ENCODE results near the gene TIGD3. TPM values are rescaled to one million over a fixed set of nuclear protein-coding genes. Genes with fewer than 3 reads are reported as not detected.

Gene TIGD3, protein sequence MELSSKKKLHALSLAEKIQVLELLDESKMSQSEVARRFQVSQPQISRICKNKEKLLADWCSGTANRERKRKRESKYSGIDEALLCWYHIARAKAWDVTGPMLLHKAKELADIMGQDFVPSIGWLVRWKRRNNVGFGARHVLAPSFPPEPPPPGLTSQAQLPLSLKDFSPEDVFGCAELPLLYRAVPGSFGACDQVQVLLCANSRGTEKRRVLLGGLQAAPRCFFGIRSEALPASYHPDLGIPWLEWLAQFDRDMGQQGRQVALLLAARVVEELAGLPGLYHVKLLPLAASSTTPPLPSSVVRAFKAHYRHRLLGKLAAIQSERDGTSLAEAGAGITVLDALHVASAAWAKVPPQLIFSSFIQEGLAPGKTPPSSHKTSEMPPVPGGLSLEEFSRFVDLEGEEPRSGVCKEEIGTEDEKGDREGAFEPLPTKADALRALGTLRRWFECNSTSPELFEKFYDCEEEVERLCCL
- under 1 TPM; 0.55 to 0.90 (median 0.86) TPM for polyA plus RNA-seq (ENCODE audit: insufficient read length in 4 of 4)

- DNase-seq (ENCODE audit: low read depth in 4 of 4, low spot score in 2 of 4): peak; percentile 87 to 97 (median 93)
Observed at GRCh38 chr11:65354265-65355012, at the start of gene TIGD3. Gene TIGD3 (plus strand): TSS chr11:65354751. CDS start chr11:65355809, 1,058 bp downstream.

- DNase-seq (ENCODE audit: low read depth in 4 of 4, low spot score in 2 of 4): no peak
Observed at GRCh38 chr11:65305501-65306268, 48.9 kb upstream of the TIGD3 start.

DNA sequence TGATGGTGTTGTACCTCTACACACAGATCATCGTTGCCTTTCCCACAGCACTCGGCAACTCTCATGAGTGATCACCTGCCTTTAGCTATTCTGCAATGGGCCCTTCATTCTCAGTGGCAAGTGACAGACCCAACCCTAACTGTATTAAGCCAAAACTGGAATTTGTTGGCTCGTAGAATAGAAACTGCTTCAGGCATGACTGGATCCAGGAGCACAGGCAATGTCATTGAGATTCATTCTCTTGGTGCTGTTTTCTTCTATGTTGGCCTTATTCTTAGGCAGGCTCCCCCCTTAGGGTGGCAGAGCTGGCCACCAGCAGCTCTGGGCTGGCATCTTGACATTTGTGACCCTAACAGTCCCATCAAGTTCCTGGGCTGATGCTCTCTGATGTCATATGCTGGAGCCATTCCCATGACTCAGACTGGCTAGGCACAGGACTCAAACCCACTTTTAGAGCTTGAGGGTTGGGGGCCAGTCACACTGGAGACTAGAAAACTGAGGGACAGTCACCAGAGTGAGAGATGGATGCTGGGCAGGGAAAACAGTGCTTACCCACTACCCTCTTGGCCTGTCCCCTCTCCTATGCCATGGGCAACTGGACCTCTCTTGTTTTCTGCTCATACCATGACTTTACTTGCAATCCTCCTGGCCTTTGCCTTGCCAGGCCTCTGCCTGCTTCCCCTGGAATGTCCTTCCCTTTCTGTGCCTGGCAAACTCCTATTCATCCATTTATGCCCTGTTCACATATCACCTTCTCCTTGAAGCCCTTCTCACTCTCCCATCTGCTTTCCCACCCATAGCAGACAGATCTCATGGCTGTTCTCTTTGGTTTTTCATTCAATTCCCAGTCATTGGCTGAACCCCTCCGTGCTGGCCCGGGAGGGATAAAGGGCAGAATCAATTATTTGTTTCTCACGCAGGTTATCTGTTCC lies 47.0 kb upstream of the TIGD3 start:
- no peak for DNase-seq (ENCODE audit: low read depth in 4 of 4, low spot score in 2 of 4)

- DNase-seq (ENCODE audit: low read depth in 4 of 4, low spot score in 2 of 4): no peak
Observed at GRCh38 chr11:65308281-65308891, 46.2 kb upstream of the TIGD3 start.

- no peak for DNase-seq (ENCODE audit: low read depth in 4 of 4, low spot score in 2 of 4)
Observed at GRCh38 chr11:65309006-65309405, 45.5 kb upstream of the TIGD3 start.

DNA sequence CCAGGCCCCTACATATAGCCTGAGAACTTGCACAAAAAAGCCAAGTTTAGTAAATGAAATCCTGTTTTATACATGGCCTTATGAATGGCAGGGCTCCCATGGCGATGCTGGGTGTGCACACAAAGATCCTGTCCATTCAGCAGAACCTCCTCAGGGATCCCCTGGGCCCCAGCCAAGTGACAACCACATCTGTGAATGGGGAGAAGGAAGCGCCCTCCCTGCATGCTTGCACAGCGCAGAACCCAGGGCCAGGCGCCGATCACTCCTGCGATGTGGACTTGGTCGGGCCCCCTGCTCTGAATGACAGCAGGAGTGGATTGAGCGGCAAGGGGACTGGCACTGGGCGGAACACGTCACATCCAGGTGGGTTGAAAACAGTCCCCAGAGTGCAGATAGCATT lies 44.3 kb upstream of the TIGD3 start:
- no peak for DNase-seq (ENCODE audit: low read depth in 4 of 4, low spot score in 2 of 4)

- no peak for DNase-seq (ENCODE audit: low read depth in 4 of 4, low spot score in 2 of 4)
Observed at GRCh38 chr11:65310736-65311135, 43.8 kb upstream of the TIGD3 start.

GRCh38 chr11:65311170-65311678 lies 43.3 kb upstream of the TIGD3 start:
- no peak for DNase-seq (ENCODE audit: low read depth in 4 of 4, low spot score in 2 of 4)

GRCh38 chr11:65314501-65315203 lies 39.9 kb upstream of the TIGD3 start, which contains the start of gene CDC42EP2:
Gene CDC42EP2 (plus strand): TSS chr11:65314866. CDS start chr11:65320899, 6,033 bp downstream.
- DNase-seq (ENCODE audit: low read depth in 4 of 4, low spot score in 2 of 4): peak in 1 of 4 donors; percentile 77

DNA sequence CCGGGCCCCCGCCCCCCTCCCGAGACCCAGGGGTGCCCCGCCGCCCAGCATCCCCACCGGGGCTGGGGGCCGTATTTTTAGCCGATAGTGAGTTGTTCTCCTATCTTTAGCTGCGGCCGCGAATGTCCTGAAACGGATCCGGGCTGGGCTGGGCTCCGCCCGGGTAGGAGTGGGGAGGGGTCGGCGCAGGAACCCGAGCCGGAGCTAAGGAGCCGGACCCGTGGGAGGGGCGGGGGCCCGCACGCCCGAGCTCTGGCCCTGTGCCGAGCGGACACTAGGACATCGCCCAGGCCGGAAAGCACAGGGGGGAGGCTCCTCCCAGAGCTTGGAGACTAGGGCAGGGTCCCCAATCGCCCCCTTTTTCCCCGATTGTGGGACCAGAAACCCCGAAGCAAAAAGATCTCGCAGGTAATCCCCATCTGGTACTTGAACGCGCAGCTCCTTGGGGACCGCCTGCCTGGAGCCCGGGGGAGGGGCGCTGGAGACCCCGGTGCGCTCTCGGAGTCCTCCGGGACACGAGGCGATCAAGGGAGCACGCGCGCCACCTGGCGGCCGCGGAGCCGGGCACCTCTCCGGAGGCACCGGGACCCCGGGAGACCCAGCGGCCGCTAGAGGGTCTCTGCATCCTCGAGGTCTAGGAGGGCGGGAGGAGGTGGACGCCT lies 39.2 kb upstream of the TIGD3 start:
- peak in 1 of 4 donors; percentile 81 for DNase-seq (ENCODE audit: low read depth in 4 of 4, low spot score in 2 of 4)

- DNase-seq (ENCODE audit: low read depth in 4 of 4, low spot score in 2 of 4): no peak
Observed at GRCh38 chr11:65315866-65316226, 38.7 kb upstream of the TIGD3 start.

DNA sequence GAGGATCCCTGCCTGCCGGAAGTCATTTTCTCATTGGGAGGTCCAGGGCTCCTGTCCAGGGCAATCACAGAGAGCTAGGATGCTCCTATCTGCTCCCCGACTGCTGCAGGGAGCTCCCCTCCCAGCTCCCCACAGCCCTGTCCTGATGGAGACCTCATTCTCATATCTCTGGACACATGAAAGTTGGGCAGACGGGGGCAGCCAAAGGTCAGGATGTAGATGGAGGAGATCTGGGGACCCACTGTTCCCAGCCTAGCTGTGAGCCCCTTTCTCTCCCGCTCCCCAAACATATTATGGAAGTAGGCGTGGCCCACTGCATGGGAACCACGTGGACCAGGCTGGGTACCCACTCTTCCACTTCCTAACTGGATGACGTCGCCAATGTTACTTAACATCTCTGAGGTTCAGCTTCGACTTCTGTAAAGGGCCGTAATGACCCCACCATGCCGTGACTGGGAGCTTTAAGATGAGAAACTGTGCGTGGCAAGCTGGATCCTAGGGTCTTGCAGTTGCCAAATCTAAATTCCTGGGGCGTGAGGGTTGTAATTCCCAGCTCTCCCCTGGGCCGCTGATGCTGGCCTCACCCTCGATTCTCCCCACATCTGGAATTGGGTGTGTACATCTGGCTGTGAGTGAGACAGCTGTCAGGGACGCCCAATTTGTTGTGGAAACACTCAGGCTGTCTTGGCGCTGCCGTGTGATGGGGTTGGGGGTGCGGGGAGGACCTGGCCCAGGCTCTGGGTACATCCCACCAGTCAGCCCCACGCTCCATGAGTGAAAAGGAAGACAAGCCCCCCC lies 38.1 kb upstream of the TIGD3 start:
- no peak for DNase-seq (ENCODE audit: low read depth in 4 of 4, low spot score in 2 of 4)

DNA sequence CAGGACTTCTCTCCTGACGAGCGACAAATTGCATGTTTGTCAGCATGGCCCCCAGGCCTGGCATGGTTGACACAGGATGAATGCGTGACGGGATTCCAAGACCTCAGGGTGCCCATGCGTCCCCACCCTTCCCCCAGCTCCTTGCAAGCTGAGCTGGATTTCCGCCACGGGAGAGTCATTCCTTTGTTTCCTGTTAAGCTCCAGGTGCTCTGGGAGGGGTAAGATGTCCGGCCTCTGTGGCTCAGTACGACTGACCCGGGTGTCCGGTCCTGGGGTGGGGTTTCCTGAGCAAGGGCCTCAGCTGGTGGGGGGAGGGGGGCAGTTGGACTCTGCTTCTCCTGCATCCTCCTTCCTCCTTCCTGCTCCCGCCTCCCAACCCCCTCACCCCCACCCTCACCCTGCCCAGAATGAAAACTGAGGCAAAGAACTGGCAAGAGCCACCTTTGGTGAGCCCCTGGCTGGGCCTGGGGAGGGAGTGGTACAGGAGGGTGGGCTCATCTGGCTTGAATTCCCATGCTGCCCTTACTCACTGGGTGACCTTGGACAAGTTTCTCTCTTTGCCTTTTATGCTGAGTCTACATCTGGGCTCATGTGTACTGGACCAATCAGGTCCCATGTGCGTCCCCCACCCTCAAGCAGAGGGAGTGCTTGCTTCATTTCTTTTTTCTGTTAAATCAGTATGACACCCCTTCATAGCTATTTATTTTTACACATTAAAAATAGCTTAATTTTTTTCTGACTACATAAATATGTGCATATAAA lies 37.3 kb upstream of the TIGD3 start:
- no peak for DNase-seq (ENCODE audit: low read depth in 4 of 4, low spot score in 2 of 4)

DNA sequence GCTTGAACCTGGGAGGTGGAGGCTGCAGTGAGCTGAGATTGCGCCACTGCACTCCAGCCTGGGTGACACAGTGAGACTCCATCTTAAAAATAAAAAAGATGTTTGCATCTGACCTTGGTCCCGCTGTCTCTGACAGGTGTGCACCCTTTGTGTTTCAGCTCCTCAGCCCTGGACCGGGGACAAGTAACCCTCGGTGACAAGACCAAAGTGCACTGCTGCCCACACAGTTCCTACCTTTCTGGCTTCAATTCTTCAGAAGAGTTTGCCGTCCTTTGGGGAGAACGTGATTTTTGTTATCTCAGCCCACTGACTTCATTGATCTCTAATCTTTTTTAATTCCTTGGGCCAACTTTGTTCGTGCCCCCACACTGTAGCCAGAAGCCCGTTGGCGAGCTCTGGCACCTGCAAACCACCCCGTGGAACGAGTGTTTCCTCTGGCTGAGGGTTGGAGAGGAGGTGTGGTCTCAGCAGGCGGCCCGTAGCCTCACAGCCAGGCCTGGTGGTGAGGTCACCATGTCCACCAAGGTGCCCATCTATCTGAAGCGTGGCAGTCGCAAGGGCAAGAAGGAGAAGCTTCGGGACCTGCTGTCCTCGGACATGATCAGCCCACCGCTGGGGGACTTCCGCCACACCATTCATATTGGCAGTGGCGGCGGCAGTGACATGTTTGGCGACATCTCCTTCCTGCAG lies 34.0 kb upstream of the TIGD3 start:
- no peak for DNase-seq (ENCODE audit: low read depth in 4 of 4, low spot score in 2 of 4)

DNA sequence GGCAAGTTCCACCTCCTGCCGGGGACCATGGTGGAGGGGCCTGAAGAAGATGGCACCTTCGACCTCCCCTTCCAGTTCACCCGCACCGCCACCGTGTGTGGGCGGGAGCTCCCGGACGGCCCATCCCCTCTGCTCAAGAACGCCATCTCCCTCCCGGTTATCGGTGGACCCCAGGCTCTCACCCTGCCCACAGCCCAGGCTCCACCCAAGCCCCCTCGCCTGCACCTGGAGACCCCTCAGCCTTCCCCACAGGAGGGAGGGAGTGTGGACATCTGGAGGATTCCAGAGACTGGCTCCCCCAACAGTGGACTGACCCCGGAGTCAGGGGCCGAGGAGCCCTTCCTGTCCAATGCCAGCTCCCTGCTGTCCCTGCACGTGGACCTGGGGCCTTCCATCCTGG lies 33.5 kb upstream of the TIGD3 start:
- no peak for DNase-seq (ENCODE audit: low read depth in 4 of 4, low spot score in 2 of 4)

Measured in left renal cortex interstitium (tissue), 4 donors.